ENCODE measurements around the gene FRMD7. TPM values are rescaled to one million over a fixed set of nuclear protein-coding genes. Genes with fewer than 3 reads are reported as not detected.

The FRMD7 gene
- total RNA-seq, 1 donor from 2014 or later, result not detected

- no peak for FAIRE-seq
- H3K4me3 ChIP-seq (ENCODE audit: low read depth, low read length), result no peak overlapping the region
- no peaks in the 10 kb centered on the region for H3K36me3 ChIP-seq (ENCODE audit: control insufficient read depth, insufficient read depth, low read length)
- H3K27me3 ChIP-seq (ENCODE audit: control insufficient read depth, insufficient read depth, low read length), result no peaks in the 10 kb centered on the region
- DNase-seq (ENCODE audit: low read depth), result no peak
- TF ChIP-seq CTCF (IDR thresholded peaks at IDR 0.05; ENCODE audit: insufficient read depth, low read length, severe bottlenecking), result no peak
Observed at GRCh38 chrX:132044953-132045352, 82.9 kb downstream of the FRMD7 start.

GRCh38 chrX:132043977-132044376 is 83.8 kb downstream of the FRMD7 start:
- H3K27me3 ChIP-seq (ENCODE audit: control insufficient read depth, insufficient read depth, low read length), result no peaks in the 10 kb centered on the region
- no peak for TF ChIP-seq CTCF (IDR thresholded peaks at IDR 0.05; ENCODE audit: insufficient read depth, low read length, severe bottlenecking)
- no peak overlapping the region for H3K4me3 ChIP-seq (ENCODE audit: low read depth, low read length)
- DNase-seq (ENCODE audit: low read depth) (no peak), FAIRE-seq (no peak)
- no peaks in the 10 kb centered on the region for H3K36me3 ChIP-seq (ENCODE audit: control insufficient read depth, insufficient read depth, low read length)

GRCh38 chrX:132041015-132041414 is 86.8 kb downstream of the FRMD7 start:
- FAIRE-seq, result no peak
- Histone ChIP-seq H3K36me3 (ENCODE audit: control insufficient read depth, insufficient read depth, low read length) (no peaks in the 10 kb centered on the region), H3K27me3 (ENCODE audit: control insufficient read depth, insufficient read depth, low read length) (no peaks in the 10 kb centered on the region), H3K4me3 (ENCODE audit: low read depth, low read length) (no peak overlapping the region)
- TF ChIP-seq CTCF (IDR thresholded peaks at IDR 0.05; ENCODE audit: insufficient read depth, low read length, severe bottlenecking), result no peak
- peak; percentile 57 for DNase-seq (ENCODE audit: low read depth)

- FAIRE-seq (no peak), DNase-seq (ENCODE audit: low read depth) (no peak)
- no peak for TF ChIP-seq CTCF (IDR thresholded peaks at IDR 0.05; ENCODE audit: insufficient read depth, low read length, severe bottlenecking)
- no peak overlapping the region for H3K4me3 ChIP-seq (ENCODE audit: low read depth, low read length)
- H3K36me3 ChIP-seq (ENCODE audit: control insufficient read depth, insufficient read depth, low read length), result no peaks in the 10 kb centered on the region
- no peaks in the 10 kb centered on the region for H3K27me3 ChIP-seq (ENCODE audit: control insufficient read depth, insufficient read depth, low read length)
Observed at GRCh38 chrX:132040066-132040465, 87.8 kb downstream of the FRMD7 start.

- TF ChIP-seq CTCF (IDR thresholded peaks at IDR 0.05; ENCODE audit: insufficient read depth, low read length, severe bottlenecking), result no peak
- H3K27me3 ChIP-seq (ENCODE audit: control insufficient read depth, insufficient read depth, low read length), result no peaks in the 10 kb centered on the region
- H3K4me3 ChIP-seq (ENCODE audit: low read depth, low read length), result no peak overlapping the region
- H3K36me3 ChIP-seq (ENCODE audit: control insufficient read depth, insufficient read depth, low read length), result no peaks in the 10 kb centered on the region
- no peak for DNase-seq (ENCODE audit: low read depth)
- no peak for FAIRE-seq
Observed at GRCh38 chrX:132037479-132037993, 90.3 kb downstream of the FRMD7 start.

- H3K27me3 ChIP-seq (ENCODE audit: control insufficient read depth, insufficient read depth, low read length), result no peaks in the 10 kb centered on the region
- no peak for DNase-seq (ENCODE audit: low read depth)
- no peaks in the 10 kb centered on the region for H3K36me3 ChIP-seq (ENCODE audit: control insufficient read depth, insufficient read depth, low read length)
- no peak for FAIRE-seq
- no peak for TF ChIP-seq CTCF (IDR thresholded peaks at IDR 0.05; ENCODE audit: insufficient read depth, low read length, severe bottlenecking)
- no peak overlapping the region for H3K4me3 ChIP-seq (ENCODE audit: low read depth, low read length)
Observed at GRCh38 chrX:132034648-132035047, 93.2 kb downstream of the FRMD7 start.

Measured in bronchial epithelial cell (primary cell).